HepG2 (cell line): ENCODE results near the gene NEFH. TPM values are rescaled to one million over a fixed set of nuclear protein-coding genes. Genes with fewer than 3 reads are reported as not detected.

Experiments used
- ATAC-seq: fragments of 200-7000 bp; cut with Tn5 transposase; 3 replicates; pipeline ENCODE4 v1.9.1; 2020; ENCODE audit warnings: mild to moderate bottlenecking, moderate library complexity
- BruUV-seq: library from RNA; stranded (reverse); fragments of 400-500 nt; replicated peaks from 2 replicates; lab custom pipeline; 2021; lab: Mats Ljungman, UMichigan
- CTCF ChIA-PET: fragments of 300-600 bp; formaldehyde crosslinking; extraction: SDS; loops from one replicate; lab custom pipeline; 2021; ENCODE audit warnings: low total read pairs, inconsistent platforms, low intra/inter-chr PET ratio; lab: Yijun Ruan, JAX
- POLR2A ChIA-PET: fragments of 350-600 bp; sonication (Branson Sonifier 250); formaldehyde crosslinking; loops from one replicate; lab custom pipeline; 2020; ENCODE audit warnings: antibody characterized with exemption, inconsistent platforms; lab: Yijun Ruan, JAX
- DNase-seq: peaks from one replicate; pipeline ENCODE4 v3.0.0-alpha.2; 2015; ENCODE audit warnings: low spot score
- FAIRE-seq: peaks from 3 replicates; lab custom pipeline; 2011; peaks lifted over from hg19 to GRCh38; lab: Jason Lieb, UNC
- H2AFZ ChIP-seq: one replicate; pipeline ENCODE4 v1.6.1; 2011; ENCODE audit warnings: low read length, inconsistent platforms
- H3K27ac ChIP-seq: fragments of 300-600 bp; 3 replicates; pipeline ENCODE4 v1.8.0; 2011; ENCODE audit warnings: mixed run types, mild to moderate bottlenecking, mixed read lengths, low read length, inconsistent platforms; ENCODE audit not compliant: insufficient read depth; ENCODE audit errors: extremely low read length
- H3K27me3 ChIP-seq, 2 experiments: fragments of 200-600 bp in 1 of 2; 2 replicates in 1 of 2; 3 replicates in 1 of 2; pipeline versions ENCODE4 v1.6.0 to v1.8.0; 2011; ENCODE audit warnings: low read length in 2 of 2, mild to moderate bottlenecking in 2 of 2, moderate library complexity in 2 of 2, inconsistent platforms in 1 of 2; ENCODE audit not compliant: insufficient read depth in 2 of 2, control insufficient read depth in 1 of 2
- H3K36me3 ChIP-seq, 2 experiments: fragments of 200-600 bp in 1 of 2; replicated peaks in 1 of 2; 2 replicates in 1 of 2; 3 replicates in 1 of 2; pipeline versions ENCODE4 v1.5.1 to v1.8.0; 2011; ENCODE audit warnings: low read length in 2 of 2, inconsistent platforms in 1 of 2; ENCODE audit not compliant: insufficient read depth in 2 of 2, control insufficient read depth in 1 of 2
- H3K4me1 ChIP-seq: 2 replicates; pipeline ENCODE4 v1.5.1; 2012; ENCODE audit warnings: low read length, inconsistent platforms; ENCODE audit not compliant: insufficient read depth
- H3K4me2 ChIP-seq: 2 replicates; pipeline ENCODE4 v1.6.0; 2011; ENCODE audit warnings: low read depth, low read length, inconsistent platforms
- H3K4me3 ChIP-seq, 3 experiments: fragments of 200-600 bp in 1 of 3; sonication (generic), shearing (Covaris generic) in 1 of 3; replicated peaks in 1 of 3; 2 replicates each; pipeline ENCODE4 v1.5.1; 2011 to 2016; ENCODE audit warnings: low read length in 3 of 3, inconsistent platforms in 2 of 3, low read depth in 2 of 3, mild to moderate bottlenecking in 2 of 3, control low read depth in 1 of 3, mixed read lengths in 1 of 3; ENCODE audit not compliant: insufficient read depth in 1 of 3
- H3K79me2 ChIP-seq: one replicate; pipeline ENCODE4 v1.6.1; 2011; ENCODE audit warnings: low read length, inconsistent platforms; ENCODE audit not compliant: insufficient read depth
- H3K9ac ChIP-seq: 2 replicates; pipeline ENCODE4 v1.6.0; 2011; ENCODE audit warnings: mild to moderate bottlenecking, low read depth, low read length, inconsistent platforms; ENCODE audit not compliant: insufficient read depth
- H3K9me3 ChIP-seq: 2 replicates; pipeline ENCODE4 v1.5.1; 2012; ENCODE audit warnings: mild to moderate bottlenecking, low read length
- H4K20me1 ChIP-seq: 2 replicates; pipeline ENCODE4 v1.6.0; 2011; ENCODE audit warnings: inconsistent platforms, mild to moderate bottlenecking, low read length, moderate library complexity; ENCODE audit not compliant: insufficient read depth
- CBFB ChIP-seq: sonication (generic); formaldehyde crosslinking; IDR thresholded peaks from 2 replicates; pipeline ENCODE4 v1.4.0; 2020; ENCODE audit warnings: missing genetic modification reagents
- FOXJ3 ChIP-seq: sonication (generic); formaldehyde crosslinking; IDR thresholded peaks from 2 replicates; pipeline ENCODE4 v1.4.0; 2020; ENCODE audit warnings: missing genetic modification reagents, mild to moderate bottlenecking, borderline replicate concordance
- HHEX ChIP-seq: IDR thresholded peaks from 2 replicates; pipeline ENCODE4 v1.6.1; 2016; ENCODE audit warnings: control low read depth
- TSC22D2 ChIP-seq: sonication (generic); formaldehyde crosslinking; IDR thresholded peaks from 2 replicates; pipeline ENCODE4 v1.5.1; 2020; ENCODE audit warnings: missing genetic modification reagents, mild to moderate bottlenecking, borderline replicate concordance
- ZNF768 ChIP-seq: sonication (generic); formaldehyde crosslinking; IDR thresholded peaks from 2 replicates; pipeline ENCODE4 v1.4.0; 2020; ENCODE audit warnings: missing genetic modification reagents
- WGBS: methylation state at CpG from one replicate; pipeline ENCODE4 v1.1.6; 2017; ENCODE audit warnings: low lambda C conversion rate; 5-methylcytosine and 5-hydroxymethylcytosine counted together
- in situ Hi-C: cut with HindIII; loops from 2 replicates; pipeline ENCODE4 v1.10.0; 2017; ENCODE audit warnings: low pct_unique_long_range_greater_than_20kb; ENCODE audit not compliant: extremely low pct_ligation_motif_present
- intact Hi-C: fragments of 100-400 bp; cut with micrococcal nuclease; formaldehyde crosslinking; loops from one replicate; pipeline ENCODE4 v1.10.0; 2022; ENCODE audit not compliant: unreplicated experiment
- polyA plus RNA-seq, 8 experiments: library from polyadenylated mRNA; depleted of rRNA in 3 of 8; stranded (reverse) in 7 of 8; unstranded in 1 of 8; fragments of >200 nt; fragmentation: Illumina TruSeq in 4 of 8; extraction: Trizol in 4 of 8; gene quantifications; 2 replicates each; pipeline versions ENCODE4 v1.2.1 to v1.2.3, GENCODE V29; 2011 to 2016; ENCODE audit warnings: low read depth in 4 of 8, missing spikeins in 1 of 8, mixed read lengths in 1 of 8; ENCODE audit not compliant: insufficient read depth in 1 of 8
- total RNA-seq, 5 experiments: library from RNA; depleted of rRNA; stranded (reverse); fragments of >200 nt; fragmentation: Illumina TruSeq; extraction: Trizol; gene quantifications; 2 replicates each; pipeline ENCODE4 v1.2.3, GENCODE V29; 2016; ENCODE audit warnings: low read depth in 1 of 5
- TF ChIP-seq, protein P1 (sequence below): sonication (generic); formaldehyde crosslinking; IDR thresholded peaks from 2 replicates; pipeline ENCODE4 v1.4.0; 2020; ENCODE audit warnings: missing genetic modification reagents
- TF ChIP-seq, protein P2 (sequence below): sonication (generic); formaldehyde crosslinking; IDR thresholded peaks from 2 replicates; pipeline ENCODE4 v1.4.0; 2020; ENCODE audit warnings: missing genetic modification reagents; ENCODE audit errors: not compliant biosample characterization

Gene NEFH
- total and polyA plus RNA-seq, 2 of the 13 experiments (the other 11 are each of a cell fraction or from before 2014, with no cell fraction given), result not detected

DNA sequence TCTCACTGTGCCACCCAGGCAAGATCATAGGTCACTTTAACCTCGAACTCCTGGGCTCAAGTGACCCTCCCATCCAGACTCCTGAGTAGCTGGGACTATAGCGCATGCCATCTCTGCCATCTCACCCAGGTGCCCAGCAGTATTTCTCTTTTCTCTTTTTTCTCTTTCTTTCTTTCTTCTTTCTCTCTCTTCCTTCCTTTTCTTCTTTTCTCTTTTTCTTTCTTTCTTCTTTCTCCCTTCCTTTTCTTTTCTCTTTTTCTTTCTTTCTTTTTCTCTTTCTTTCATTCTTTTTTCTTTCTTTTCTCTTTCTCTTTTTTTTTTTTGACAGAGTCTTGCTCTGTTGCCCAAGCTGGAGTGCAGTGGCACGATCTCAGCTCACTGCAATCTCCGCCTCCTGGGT lies 28.2 kb upstream of the NEFH start:
- intact Hi-C loops (no loop called here), in situ Hi-C loops (no loop called here)
- Histone ChIP-seq H3K4me1 (no peaks in the 10 kb centered on the region), H3K36me3 (no peaks in the 10 kb centered on the region), H3K27me3 (peaks cover 2 to 10% of the 10 kb centered on the region in 2 experiments; a peak in 3 of 5 replicates), H3K4me2 (no peak overlapping the region), H3K4me3 (no peak overlapping the region), H3K79me2 (no peaks in the 10 kb centered on the region), H2AFZ (no peak overlapping the region), H3K27ac (no peak overlapping the region), H3K9me3 (no peaks in the 10 kb centered on the region), H4K20me1 (no peaks in the 10 kb centered on the region), H3K9ac (no peak overlapping the region)
- ATAC-seq (no peak), DNase-seq (no peak), FAIRE-seq (no peak)
- CTCF ChIA-PET, result no interaction called here
- TF ChIP-seq, protein P1, sequence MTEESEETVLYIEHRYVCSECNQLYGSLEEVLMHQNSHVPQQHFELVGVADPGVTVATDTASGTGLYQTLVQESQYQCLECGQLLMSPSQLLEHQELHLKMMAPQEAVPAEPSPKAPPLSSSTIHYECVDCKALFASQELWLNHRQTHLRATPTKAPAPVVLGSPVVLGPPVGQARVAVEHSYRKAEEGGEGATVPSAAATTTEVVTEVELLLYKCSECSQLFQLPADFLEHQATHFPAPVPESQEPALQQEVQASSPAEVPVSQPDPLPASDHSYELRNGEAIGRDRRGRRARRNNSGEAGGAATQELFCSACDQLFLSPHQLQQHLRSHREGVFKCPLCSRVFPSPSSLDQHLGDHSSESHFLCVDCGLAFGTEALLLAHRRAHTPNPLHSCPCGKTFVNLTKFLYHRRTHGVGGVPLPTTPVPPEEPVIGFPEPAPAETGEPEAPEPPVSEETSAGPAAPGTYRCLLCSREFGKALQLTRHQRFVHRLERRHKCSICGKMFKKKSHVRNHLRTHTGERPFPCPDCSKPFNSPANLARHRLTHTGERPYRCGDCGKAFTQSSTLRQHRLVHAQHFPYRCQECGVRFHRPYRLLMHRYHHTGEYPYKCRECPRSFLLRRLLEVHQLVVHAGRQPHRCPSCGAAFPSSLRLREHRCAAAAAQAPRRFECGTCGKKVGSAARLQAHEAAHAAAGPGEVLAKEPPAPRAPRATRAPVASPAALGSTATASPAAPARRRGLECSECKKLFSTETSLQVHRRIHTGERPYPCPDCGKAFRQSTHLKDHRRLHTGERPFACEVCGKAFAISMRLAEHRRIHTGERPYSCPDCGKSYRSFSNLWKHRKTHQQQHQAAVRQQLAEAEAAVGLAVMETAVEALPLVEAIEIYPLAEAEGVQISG, result no peak
- TF ChIP-seq FOXJ3 (CRISPR knock-in tag) (no peak), CBFB (CRISPR knock-in tag) (no peak), TSC22D2 (CRISPR knock-in tag) (no peak), HHEX (CRISPR knock-in tag) (no peak), ZNF768 (no peak)
- TF ChIP-seq, protein P2, sequence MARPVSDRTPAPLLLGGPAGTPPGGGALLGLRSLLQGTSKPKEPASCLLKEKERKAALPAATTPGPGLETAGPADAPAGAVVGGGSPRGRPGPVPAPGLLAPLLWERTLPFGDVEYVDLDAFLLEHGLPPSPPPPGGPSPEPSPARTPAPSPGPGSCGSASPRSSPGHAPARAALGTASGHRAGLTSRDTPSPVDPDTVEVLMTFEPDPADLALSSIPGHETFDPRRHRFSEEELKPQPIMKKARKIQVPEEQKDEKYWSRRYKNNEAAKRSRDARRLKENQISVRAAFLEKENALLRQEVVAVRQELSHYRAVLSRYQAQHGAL (CRISPR knock-in tag), result no peak
- no TSS peak for BruUV-seq
- POLR2A ChIA-PET, result no interaction called here
- 56% methylated on average over 4 of the region's 4 CpGs for WGBS
